ENCODE results near the gene RNF11. TPM values are rescaled to one million over a fixed set of nuclear protein-coding genes. Genes with fewer than 3 reads are reported as not detected.
"Not testable (repeated sequence)": the region's sequence is repeated elsewhere in the genome, so short reads cannot be mapped to it uniquely, and the experiment has no call there.

The RNF11 gene
- total RNA-seq, 1 experiment from 2014 or later, result 82.1 TPM

GRCh38 chr1:51222136-51222787, 13.8 kb upstream of the RNF11 start:
- intact Hi-C loops (cut with micrococcal nuclease; ENCODE audit: unreplicated experiment), result no loop called here
- BruUV-seq (replicated peaks), result no TSS peak
- CTCF ChIA-PET, result no interaction called here
- no peak overlapping the region for H3K4me3 Mint-ChIP-seq (ENCODE audit: low read depth, unreplicated experiment)
- DNase-seq, result no peak
- no peaks in the 10 kb centered on the region for H3K4me1 Mint-ChIP-seq (ENCODE audit: low read depth, unreplicated experiment)
- no peaks in the 10 kb centered on the region for H3K27me3 Mint-ChIP-seq (ENCODE audit: unreplicated experiment)
- no peaks in the 10 kb centered on the region for H3K9me3 Mint-ChIP-seq (ENCODE audit: low read depth, unreplicated experiment)
- no peak for TF ChIP-seq CTCF (IDR thresholded peaks at IDR 0.05; ENCODE audit: unreplicated experiment)
- no peaks in the 10 kb centered on the region for H3K36me3 Mint-ChIP-seq (ENCODE audit: insufficient read depth, unreplicated experiment)
- H3K27ac Mint-ChIP-seq (ENCODE audit: unreplicated experiment), result no peak overlapping the region

DNA sequence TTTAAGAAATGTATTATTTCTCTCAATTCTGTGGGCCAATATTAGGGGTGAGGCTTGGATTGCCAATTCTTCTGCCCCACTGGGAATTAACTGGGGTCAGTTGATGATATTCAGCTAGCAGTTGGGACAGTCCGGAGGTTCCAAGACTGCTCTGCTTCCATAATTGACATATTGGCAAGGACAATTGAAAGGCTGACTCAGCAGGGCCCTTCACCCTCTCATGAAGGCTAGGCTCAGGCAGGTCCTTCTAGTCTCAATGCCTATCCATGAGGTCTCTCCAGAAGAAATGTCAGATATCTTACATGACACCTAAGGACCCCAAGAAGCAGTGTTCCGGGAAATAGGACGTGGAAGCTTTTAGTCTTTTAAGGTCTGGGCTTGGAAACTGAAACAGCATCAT, 13.3 kb upstream of the RNF11 start:
- no peaks in the 10 kb centered on the region for H3K36me3 Mint-ChIP-seq (ENCODE audit: insufficient read depth, unreplicated experiment)
- TF ChIP-seq CTCF (IDR thresholded peaks at IDR 0.05; ENCODE audit: unreplicated experiment), result no peak
- H3K27ac Mint-ChIP-seq (ENCODE audit: unreplicated experiment), result no peak overlapping the region
- intact Hi-C loops (cut with micrococcal nuclease; ENCODE audit: unreplicated experiment), result no loop called here
- no peaks in the 10 kb centered on the region for H3K27me3 Mint-ChIP-seq (ENCODE audit: unreplicated experiment)
- no peak overlapping the region for H3K4me3 Mint-ChIP-seq (ENCODE audit: low read depth, unreplicated experiment)
- no peaks in the 10 kb centered on the region for H3K9me3 Mint-ChIP-seq (ENCODE audit: low read depth, unreplicated experiment)
- CTCF ChIA-PET, result no interaction called here
- no peaks in the 10 kb centered on the region for H3K4me1 Mint-ChIP-seq (ENCODE audit: low read depth, unreplicated experiment)
- DNase-seq, result no peak
- no TSS peak for BruUV-seq (replicated peaks)

DNA sequence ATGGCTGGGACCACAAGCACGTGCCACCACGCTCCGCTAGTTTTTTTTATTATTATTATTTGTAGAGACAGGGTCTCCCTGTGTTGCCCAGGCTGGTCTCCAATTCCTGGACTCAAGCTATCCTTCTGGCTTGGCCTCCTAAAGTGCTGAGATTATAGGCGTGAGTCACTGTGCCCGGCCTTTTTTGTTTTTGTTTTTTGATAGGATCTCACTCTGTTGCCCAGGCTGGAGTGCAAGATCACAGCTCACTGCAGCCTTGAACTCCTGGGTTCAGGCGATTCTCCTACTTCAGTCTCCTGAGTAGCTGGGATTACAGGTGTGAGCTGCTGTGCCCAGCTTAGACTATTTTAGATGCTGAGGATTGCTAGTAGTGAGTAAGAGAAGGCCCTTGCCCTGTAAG, 11.8 kb upstream of the RNF11 start:
- CTCF ChIA-PET, result no interaction called here
- intact Hi-C loops (cut with micrococcal nuclease; ENCODE audit: unreplicated experiment), result no loop called here
- no peaks in the 10 kb centered on the region for H3K4me1 Mint-ChIP-seq (ENCODE audit: low read depth, unreplicated experiment)
- DNase-seq, result no peak
- H3K4me3 Mint-ChIP-seq (ENCODE audit: low read depth, unreplicated experiment), result no peak overlapping the region
- no peaks in the 10 kb centered on the region for H3K36me3 Mint-ChIP-seq (ENCODE audit: insufficient read depth, unreplicated experiment)
- no peak overlapping the region for H3K27ac Mint-ChIP-seq (ENCODE audit: unreplicated experiment)
- H3K27me3 Mint-ChIP-seq (ENCODE audit: unreplicated experiment), result no peaks in the 10 kb centered on the region
- no peak for TF ChIP-seq CTCF (IDR thresholded peaks at IDR 0.05; ENCODE audit: unreplicated experiment)
- no TSS peak for BruUV-seq (replicated peaks)
- no peaks in the 10 kb centered on the region for H3K9me3 Mint-ChIP-seq (ENCODE audit: low read depth, unreplicated experiment)

DNA sequence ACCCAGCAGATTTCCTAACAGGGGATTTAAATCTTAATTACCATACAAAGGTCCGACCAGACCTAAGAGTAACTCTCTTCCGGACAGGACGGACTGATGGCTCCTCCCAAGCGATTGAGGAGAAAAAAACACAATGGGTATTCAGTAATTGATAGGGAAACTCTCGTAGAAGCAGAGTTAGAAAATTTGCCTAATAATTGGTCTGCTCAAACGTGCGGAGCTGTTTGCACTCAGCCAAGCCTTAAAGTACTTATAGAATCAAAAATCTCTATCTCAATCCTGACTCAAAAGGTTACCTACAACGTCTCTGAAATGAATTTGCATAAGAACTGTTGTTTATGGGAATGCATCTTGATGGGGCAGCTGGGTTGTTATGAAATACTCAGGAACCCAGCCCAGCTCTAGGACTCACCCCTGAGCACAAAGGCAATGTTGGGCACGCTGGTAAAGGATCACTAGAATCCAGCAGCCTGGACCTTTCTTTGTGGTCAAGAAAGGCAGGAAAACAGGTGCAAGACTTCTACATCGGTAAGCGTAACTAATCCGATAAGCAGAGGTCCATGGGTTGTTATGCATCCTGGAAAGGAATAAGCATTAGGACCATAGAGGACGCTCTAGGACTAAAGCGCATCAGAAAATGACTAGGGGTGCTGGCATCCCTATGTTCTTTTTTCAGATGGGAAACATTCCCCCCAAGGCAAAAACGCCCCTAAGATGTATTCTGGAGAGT, 8.7 kb upstream of the RNF11 start:
- H3K27me3 Mint-ChIP-seq (ENCODE audit: unreplicated experiment); intact Hi-C loops (cut with micrococcal nuclease; ENCODE audit: unreplicated experiment); H3K36me3 Mint-ChIP-seq (ENCODE audit: insufficient read depth, unreplicated experiment); H3K4me3 Mint-ChIP-seq (ENCODE audit: low read depth, unreplicated experiment); CTCF ChIA-PET; H3K27ac Mint-ChIP-seq (ENCODE audit: unreplicated experiment); H3K9me3 Mint-ChIP-seq (ENCODE audit: low read depth, unreplicated experiment); DNase-seq; BruUV-seq (replicated peaks): not testable (repeated sequence)
- peaks cover 10% of the 10 kb centered on the region for H3K4me1 Mint-ChIP-seq (ENCODE audit: low read depth, unreplicated experiment)

DNA sequence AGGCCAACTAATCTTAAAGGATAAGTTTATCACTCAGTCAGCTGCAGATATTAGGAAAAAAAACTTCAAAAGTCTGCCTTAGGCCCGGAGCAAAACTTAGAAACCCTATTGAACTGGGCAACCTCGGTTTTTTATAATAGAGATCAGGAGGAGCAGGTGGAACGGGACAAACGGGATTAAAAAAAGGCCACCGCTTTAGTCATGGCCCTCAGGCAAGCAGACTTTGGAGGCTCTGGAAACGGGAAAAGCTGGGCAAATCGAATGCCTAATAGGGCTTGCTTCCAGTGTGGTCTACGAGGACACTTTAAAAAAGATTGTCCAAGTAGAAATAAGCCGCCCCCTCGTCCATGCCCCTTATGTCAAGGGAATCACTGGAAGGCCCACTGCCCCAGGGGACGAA, 7.6 kb upstream of the RNF11 start:
- H3K36me3 Mint-ChIP-seq (ENCODE audit: insufficient read depth, unreplicated experiment); H3K9me3 Mint-ChIP-seq (ENCODE audit: low read depth, unreplicated experiment); CTCF ChIA-PET; BruUV-seq (replicated peaks); H3K27me3 Mint-ChIP-seq (ENCODE audit: unreplicated experiment); H3K4me3 Mint-ChIP-seq (ENCODE audit: low read depth, unreplicated experiment); intact Hi-C loops (cut with micrococcal nuclease; ENCODE audit: unreplicated experiment); H3K27ac Mint-ChIP-seq (ENCODE audit: unreplicated experiment): not testable (repeated sequence)
- DNase-seq, result peak; percentile 9
- H3K4me1 Mint-ChIP-seq (ENCODE audit: low read depth, unreplicated experiment), result peaks cover 10% of the 10 kb centered on the region
